Sigmoid colon (tissue), 7 donors: ENCODE data around the gene TAF8. TPM values are rescaled to one million over a fixed set of nuclear protein-coding genes. Genes with fewer than 3 reads are reported as not detected.
"Not testable (repeated sequence)": the region's sequence is repeated elsewhere in the genome, so short reads cannot be mapped to it uniquely, and the experiment has no call there.

Experiments
- DNase-seq: peaks from one replicate; pipeline ENCODE4 v3.0.0-alpha.2; 2019
- H3K27ac ChIP-seq, 4 donors: fragments of 200-600 bp; sonication (generic); one replicate each; pipeline ENCODE4 v1.5.1; 2016 to 2019; ENCODE audit warnings: mild to moderate bottlenecking in 1 of 4
- H3K27me3 ChIP-seq, 3 donors: fragments of 200-600 bp; sonication (generic); one replicate each; pipeline ENCODE4 v1.5.1; 2019; ENCODE audit warnings: mild to moderate bottlenecking in 1 of 3
- H3K36me3 ChIP-seq, 4 donors: fragments of 200-600 bp; sonication (generic); one replicate each; pipeline ENCODE4 v1.5.1; 2016 to 2019
- H3K4me1 ChIP-seq, 4 donors: fragments of 200-600 bp; sonication (generic); one replicate each; pipeline ENCODE4 v1.5.1; 2017 to 2019
- H3K4me3 ChIP-seq, 4 donors: fragments of 200-600 bp; sonication (generic); one replicate each; pipeline ENCODE4 v1.5.1; 2017 to 2019; ENCODE audit warnings: mild to moderate bottlenecking in 2 of 4, moderate library complexity in 1 of 4
- H3K9me3 ChIP-seq, 4 donors: fragments of 200-600 bp in 3 of 4; sonication (generic) in 3 of 4; one replicate each; pipeline versions ENCODE4 v1.5.1 to v1.6.1; 2013 to 2019
- EP300 ChIP-seq, 4 donors: sonication (generic); formaldehyde crosslinking; IDR thresholded peaks; one replicate each; pipeline ENCODE4 v1.6.1; 2017; ENCODE audit warnings: antibody characterized with exemption in 4 of 4
- POLR2A ChIP-seq, 2 donors: fragments of 450-650 bp; IDR thresholded peaks; one replicate each; pipeline ENCODE4 v1.6.1; 2016; ENCODE audit warnings: antibody characterized with exemption in 2 of 2, mild to moderate bottlenecking in 2 of 2, moderate library complexity in 2 of 2
- POLR2AphosphoS5 ChIP-seq, 4 donors: sonication (generic); formaldehyde crosslinking; IDR thresholded peaks; one replicate each; pipeline ENCODE4 v1.6.1; 2017; ENCODE audit warnings: antibody characterized with exemption in 4 of 4
- WGBS, 2 donors: extraction: QIAGEN DNeasy Blood & Tissue Kit; methylation state at CpG; one replicate each; pipeline ENCODE4 v1.1.7; 2013; 5-methylcytosine and 5-hydroxymethylcytosine counted together
- intact Hi-C: fragments of 100-400 bp; cut with DNase I; formaldehyde crosslinking; loops from one replicate; pipeline ENCODE4 v1.15.1; 2023
- polyA plus RNA-seq, 3 donors: library from polyadenylated mRNA; stranded (reverse); fragments of 200-250 nt; gene quantifications; one replicate each; pipeline ENCODE4 v1.2.3, GENCODE V29; 2013
- total RNA-seq, 4 donors: library from RNA; depleted of rRNA; stranded (reverse); fragments of >200 nt; gene quantifications; one replicate each; pipeline ENCODE4 v1.1.0, GENCODE V29; 2016
- TF ChIP-seq, protein P1 (sequence below), 4 experiments: fragments of 450-650 bp in 3 of 4; fragments of 200-600 bp in 1 of 4; IDR thresholded peaks; one replicate each; pipeline ENCODE4 v1.5.1; 2016 to 2019; ENCODE audit warnings: antibody characterized with exemption in 4 of 4, mild to moderate bottlenecking in 3 of 4, moderate library complexity in 2 of 4
- donor health status: healthy with polysubstance abuse.
- donor health status: Bipolar disorder and iron deficiency.
- donor health status: healthy.

The TAF8 gene, protein sequence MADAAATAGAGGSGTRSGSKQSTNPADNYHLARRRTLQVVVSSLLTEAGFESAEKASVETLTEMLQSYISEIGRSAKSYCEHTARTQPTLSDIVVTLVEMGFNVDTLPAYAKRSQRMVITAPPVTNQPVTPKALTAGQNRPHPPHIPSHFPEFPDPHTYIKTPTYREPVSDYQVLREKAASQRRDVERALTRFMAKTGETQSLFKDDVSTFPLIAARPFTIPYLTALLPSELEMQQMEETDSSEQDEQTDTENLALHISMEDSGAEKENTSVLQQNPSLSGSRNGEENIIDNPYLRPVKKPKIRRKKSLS
- total RNA-seq, result 10 to 100 TPM; 20.3 to 30.7 (median 28.4) TPM
- 10 to 100 TPM in 2 of 3 donors, 1 to 10 TPM in 1; 4.9 to 14.7 (median 12.6) TPM for polyA plus RNA-seq

DNA sequence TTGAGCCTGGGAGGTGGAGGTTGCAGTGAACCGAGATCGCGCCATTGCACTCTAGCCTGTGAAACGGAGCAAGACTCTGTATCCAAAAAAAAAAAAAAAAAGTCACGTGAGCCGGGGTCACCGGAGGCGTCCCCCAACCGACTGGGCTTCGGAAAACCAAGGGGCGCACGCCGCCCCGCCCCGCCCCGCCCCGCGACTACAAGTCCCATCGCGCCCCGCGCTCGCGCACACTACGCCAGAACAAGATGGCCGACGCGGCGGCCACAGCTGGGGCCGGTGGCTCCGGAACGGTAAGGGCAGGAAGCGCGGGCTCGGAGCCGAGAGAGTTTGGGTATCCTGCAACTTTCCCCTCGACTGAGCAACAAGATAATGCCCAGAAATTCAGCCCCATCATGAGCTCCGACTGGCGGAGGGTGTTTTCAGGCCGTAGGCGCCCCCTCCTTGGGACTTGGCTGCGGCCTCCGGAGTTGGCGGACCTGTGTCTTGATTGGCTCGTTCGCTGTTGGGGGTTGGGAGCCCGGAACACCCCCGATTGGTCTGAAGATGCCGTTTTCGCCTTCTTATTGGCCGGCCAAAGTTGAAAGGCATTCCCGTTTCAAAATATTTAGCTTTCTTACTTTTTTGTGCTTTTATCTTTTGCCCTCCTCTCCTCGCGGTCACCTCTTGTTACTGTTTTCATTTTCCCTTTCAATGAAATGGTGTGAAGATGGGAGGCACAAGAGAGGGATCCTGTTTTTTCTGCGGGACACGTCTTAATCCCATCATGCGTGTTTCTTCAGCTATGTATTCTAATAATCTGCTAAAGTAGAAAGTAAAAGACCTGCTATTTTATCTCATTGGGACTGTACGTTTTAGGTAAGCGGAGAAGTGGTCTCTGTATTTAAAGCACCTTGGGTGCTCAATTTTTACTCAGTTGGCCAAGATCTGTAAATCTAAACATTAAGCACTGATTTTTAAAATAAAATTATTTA, at the start of gene TAF8:
TAF8 (plus strand) TSS at position 228 of the 971 bp plus-strand sequence; CDS start at position 246, 18 bp downstream.
- DNase-seq, result peak; percentile 97
- intact Hi-C loops, result loop anchor here (10.0 kb wide), 1 partner anchor 494 kb away; no protein-coding TSS in a partner anchor

DNA sequence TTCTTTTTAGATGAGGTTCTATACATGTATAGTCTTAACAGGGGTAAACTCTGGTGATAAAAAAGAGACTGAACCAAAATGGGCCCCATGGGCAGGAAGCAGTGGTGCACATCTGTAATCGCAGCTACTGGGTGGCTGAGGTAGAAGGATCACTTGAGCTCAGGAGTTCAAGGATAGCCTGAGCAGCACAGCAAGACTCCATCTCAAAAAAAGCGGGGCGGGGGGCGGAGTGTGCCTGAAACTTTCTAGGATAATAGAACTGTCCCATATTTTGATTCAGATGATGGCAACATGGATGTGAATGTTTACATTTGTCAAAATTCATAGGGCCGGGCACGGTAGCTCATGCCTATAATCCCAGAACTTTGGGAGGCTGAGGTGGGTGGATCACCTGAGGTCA, 48.8 kb upstream of the TAF8 start:
- no peaks in the 10 kb centered on the region for H3K27me3 ChIP-seq
- H3K4me1 ChIP-seq, result no peaks in the 10 kb centered on the region
- H3K4me3 ChIP-seq, result no peak overlapping the region
- peaks cover 0 to 22% (median 5%) of the 10 kb centered on the region in 4 donors for H3K36me3 ChIP-seq
- intact Hi-C loops, result no loop called here
- no peaks in the 10 kb centered on the region for H3K9me3 ChIP-seq
- H3K27ac ChIP-seq, result no peak overlapping the region
- 95 to 98% methylated on average over 6 of the region's 6 CpGs for WGBS, 2 donors
- no peak for DNase-seq
- TF ChIP-seq POLR2AphosphoS5 (IDR thresholded peaks at IDR 0.05) (no peak), EP300 (IDR thresholded peaks at IDR 0.05) (no peak), POLR2A (IDR thresholded peaks at IDR 0.05) (no peak)
- TF ChIP-seq, protein P1, sequence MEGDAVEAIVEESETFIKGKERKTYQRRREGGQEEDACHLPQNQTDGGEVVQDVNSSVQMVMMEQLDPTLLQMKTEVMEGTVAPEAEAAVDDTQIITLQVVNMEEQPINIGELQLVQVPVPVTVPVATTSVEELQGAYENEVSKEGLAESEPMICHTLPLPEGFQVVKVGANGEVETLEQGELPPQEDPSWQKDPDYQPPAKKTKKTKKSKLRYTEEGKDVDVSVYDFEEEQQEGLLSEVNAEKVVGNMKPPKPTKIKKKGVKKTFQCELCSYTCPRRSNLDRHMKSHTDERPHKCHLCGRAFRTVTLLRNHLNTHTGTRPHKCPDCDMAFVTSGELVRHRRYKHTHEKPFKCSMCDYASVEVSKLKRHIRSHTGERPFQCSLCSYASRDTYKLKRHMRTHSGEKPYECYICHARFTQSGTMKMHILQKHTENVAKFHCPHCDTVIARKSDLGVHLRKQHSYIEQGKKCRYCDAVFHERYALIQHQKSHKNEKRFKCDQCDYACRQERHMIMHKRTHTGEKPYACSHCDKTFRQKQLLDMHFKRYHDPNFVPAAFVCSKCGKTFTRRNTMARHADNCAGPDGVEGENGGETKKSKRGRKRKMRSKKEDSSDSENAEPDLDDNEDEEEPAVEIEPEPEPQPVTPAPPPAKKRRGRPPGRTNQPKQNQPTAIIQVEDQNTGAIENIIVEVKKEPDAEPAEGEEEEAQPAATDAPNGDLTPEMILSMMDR (IDR thresholded peaks at IDR 0.05), result no peak

More for the DNA sequence above, at the start of gene TAF8:
- TF ChIP-seq, protein P1 (IDR thresholded peaks at IDR 0.05), result no peak
- TF ChIP-seq POLR2A (IDR thresholded peaks at IDR 0.05), result peak; percentile 72 to 76
- peak; percentile 85 to 92 (median 88) for TF ChIP-seq POLR2AphosphoS5 (IDR thresholded peaks at IDR 0.05)
- peak in 2 of 4 donors; percentile 20 to 41 for TF ChIP-seq EP300 (IDR thresholded peaks at IDR 0.05)
- H3K9me3 ChIP-seq, result no peaks in the 10 kb centered on the region
- H3K36me3 ChIP-seq, result peaks cover 5 to 36% (median 17%) of the 10 kb centered on the region in 4 donors
- peak within 1 kb of the TSS; percentile 52 to 78 (median 62) for H3K4me3 ChIP-seq
- H3K27ac ChIP-seq, result peak within 1 kb of the TSS; percentile 79 to 96 (median 93)
- H3K27me3 ChIP-seq, result no peaks in the 10 kb centered on the region
- H3K4me1 ChIP-seq, result peaks cover 0 to 65% (median 57%) of the 10 kb centered on the region in 4 donors
- 1 to 2% methylated on average over 59 of the region's 59 CpGs for WGBS, 2 donors

DNA sequence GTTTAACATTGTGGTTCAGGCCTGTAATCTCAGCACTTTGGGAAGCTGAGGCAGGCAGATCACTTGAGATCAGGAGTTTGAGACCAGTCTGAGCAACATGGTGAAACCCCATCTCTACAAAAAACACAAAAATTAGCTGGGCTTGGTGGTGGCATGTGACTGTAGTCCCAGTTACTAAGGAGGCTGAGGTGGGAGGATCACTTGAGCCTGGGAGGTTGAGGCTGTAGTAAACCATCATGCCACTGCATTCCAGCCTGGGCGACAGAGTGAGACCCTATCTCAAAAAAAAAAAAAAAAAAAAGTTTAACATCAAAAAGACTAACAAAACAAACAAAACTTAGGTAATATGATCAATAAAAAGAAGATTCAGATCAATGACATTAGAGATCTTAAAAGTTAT, 46.7 kb upstream of the TAF8 start:
- WGBS, 2 donors, result 100% methylated on average over 1 of the region's 1 CpG
- H3K27me3 ChIP-seq, DNase-seq, intact Hi-C loops, H3K4me3 ChIP-seq, H3K4me1 ChIP-seq, H3K27ac ChIP-seq, H3K9me3 ChIP-seq: not testable (repeated sequence)
- peaks cover 0 to 15% (median 5%) of the 10 kb centered on the region in 4 donors for H3K36me3 ChIP-seq

DNA sequence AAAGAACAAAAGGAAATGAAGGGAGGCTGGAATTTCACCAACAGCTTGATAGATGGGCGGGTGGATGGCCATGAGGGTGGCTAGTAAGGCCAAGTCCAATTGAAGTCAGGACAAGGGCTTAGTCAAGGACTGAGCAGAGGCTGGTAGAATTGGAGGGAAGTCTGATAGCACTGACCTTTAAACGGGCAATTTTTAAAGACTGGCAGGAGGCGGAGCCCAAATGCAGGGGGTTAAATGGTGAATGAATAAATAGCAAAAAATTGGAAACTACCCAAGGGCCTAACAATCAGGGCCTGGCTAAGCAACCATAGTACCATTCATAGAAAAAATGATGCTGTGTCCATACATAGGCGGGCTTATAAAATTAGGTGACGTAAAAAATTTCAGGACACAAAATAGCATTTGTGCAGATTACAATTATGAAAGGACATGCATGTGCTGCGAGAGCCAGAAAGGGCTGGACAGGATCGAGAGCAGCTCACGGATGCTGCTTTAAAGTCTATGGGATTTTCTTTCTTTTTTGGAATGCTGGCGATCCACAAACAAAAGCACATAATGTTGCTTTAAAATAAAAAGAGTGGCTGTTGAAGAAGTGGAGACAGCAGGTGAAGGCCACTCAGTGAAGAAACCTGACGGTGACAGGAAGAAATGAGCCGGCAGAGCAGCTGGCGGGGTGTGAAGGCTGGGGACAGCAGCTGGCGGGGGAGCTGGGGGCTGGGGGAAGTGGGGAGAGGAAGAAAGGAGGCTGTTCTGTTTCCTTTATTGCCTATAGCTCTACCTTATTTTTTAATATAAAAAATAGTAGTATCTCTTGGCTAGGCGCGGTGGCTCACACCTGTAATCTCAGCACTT, 42.8 kb upstream of the TAF8 start:
- DNase-seq, result no peak
- intact Hi-C loops, result no loop called here
- Histone ChIP-seq H3K9me3 (no peaks in the 10 kb centered on the region), H3K27ac (peak overlapping the region in 1 of 4 donors; percentile 11), H3K4me1 (peaks cover 0 to 6% (median 2%) of the 10 kb centered on the region in 4 donors), H3K27me3 (no peaks in the 10 kb centered on the region), H3K4me3 (no peak overlapping the region), H3K36me3 (peaks cover 0 to 13% (median 4%) of the 10 kb centered on the region in 4 donors)
- TF ChIP-seq, protein P1 (IDR thresholded peaks at IDR 0.05), result no peak
- TF ChIP-seq POLR2AphosphoS5 (IDR thresholded peaks at IDR 0.05), result peak in 2 of 4 donors; percentile 15 to 24
- 58 to 76% methylated on average over 15 of the region's 15 CpGs for WGBS, 2 donors

DNA sequence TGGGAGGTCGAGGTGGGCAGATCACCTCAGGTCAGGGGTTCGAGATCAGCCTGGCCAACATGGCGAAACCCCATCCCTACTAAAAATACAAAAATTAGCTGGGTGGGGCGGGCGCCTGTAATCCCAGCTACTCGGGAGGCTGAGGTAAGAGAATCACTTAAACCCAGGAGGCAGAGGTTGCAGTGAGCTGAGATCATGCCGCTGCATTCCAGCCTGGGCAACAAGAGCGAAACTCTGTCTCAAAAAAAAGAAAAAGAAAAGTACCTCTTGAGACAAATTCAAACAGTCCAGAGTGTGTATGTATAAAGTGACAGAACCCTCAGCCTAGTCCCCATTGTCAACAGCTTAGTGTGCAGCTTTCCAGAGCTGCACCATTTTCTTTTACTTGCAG, 42.2 kb upstream of the TAF8 start:
- H3K36me3 ChIP-seq, H3K4me3 ChIP-seq, DNase-seq, H3K4me1 ChIP-seq, H3K9me3 ChIP-seq, intact Hi-C loops, H3K27me3 ChIP-seq: not testable (repeated sequence)
- 78 to 90% methylated on average over 8 of the region's 8 CpGs for WGBS, 2 donors
- peak overlapping the region in 1 of 4 donors; percentile 11 for H3K27ac ChIP-seq
